Skeletal muscle tissue (tissue), 4 donors: ENCODE data around the gene KLLN. TPM values are rescaled to one million over a fixed set of nuclear protein-coding genes. Genes with fewer than 3 reads are reported as not detected.

ENCODE experiments used
- H3K27ac ChIP-seq: one replicate; pipeline ENCODE4 v1.7.0; 2013; ENCODE audit warnings: mild to moderate bottlenecking, low read depth, low read length, inconsistent platforms
- H3K27me3 ChIP-seq, 3 donors: one replicate each; pipeline ENCODE4 v1.7.0; 2013; ENCODE audit warnings: low read length in 3 of 3; ENCODE audit not compliant: control insufficient read depth in 3 of 3, insufficient read depth in 3 of 3
- H3K36me3 ChIP-seq, 3 donors: one replicate each; pipeline ENCODE4 v1.7.0; 2013; ENCODE audit warnings: low read length in 3 of 3; ENCODE audit not compliant: control insufficient read depth in 3 of 3, insufficient read depth in 3 of 3
- H3K4me1 ChIP-seq, 3 donors: one replicate each; pipeline ENCODE4 v1.7.0; 2013; ENCODE audit warnings: low read length in 3 of 3, mild to moderate bottlenecking in 3 of 3; ENCODE audit not compliant: control insufficient read depth in 3 of 3, insufficient read depth in 3 of 3
- H3K4me3 ChIP-seq, 3 donors: one replicate each; pipeline ENCODE4 v1.7.0; 2013; ENCODE audit warnings: low read length in 3 of 3
- H3K9ac ChIP-seq, 3 donors: one replicate each; pipeline ENCODE4 v1.7.0; 2013; ENCODE audit warnings: low read length in 3 of 3, mild to moderate bottlenecking in 3 of 3, moderate library complexity in 2 of 3, low read depth in 1 of 3
- H3K9me3 ChIP-seq, 3 donors: one replicate each; pipeline ENCODE4 v1.7.0; 2013; ENCODE audit warnings: low read length in 3 of 3; ENCODE audit not compliant: control insufficient read depth in 3 of 3
- total RNA-seq: library from RNA; depleted of rRNA; stranded (reverse); fragments of >200 nt; gene quantifications from one replicate; pipeline ENCODE4 v1.2.3, GENCODE V29; 2014
- donor health status: Osteomylitis.

KLLN gene
- total RNA-seq, 1 donor from 2014 or later, result under 0.01 TPM

DNA sequence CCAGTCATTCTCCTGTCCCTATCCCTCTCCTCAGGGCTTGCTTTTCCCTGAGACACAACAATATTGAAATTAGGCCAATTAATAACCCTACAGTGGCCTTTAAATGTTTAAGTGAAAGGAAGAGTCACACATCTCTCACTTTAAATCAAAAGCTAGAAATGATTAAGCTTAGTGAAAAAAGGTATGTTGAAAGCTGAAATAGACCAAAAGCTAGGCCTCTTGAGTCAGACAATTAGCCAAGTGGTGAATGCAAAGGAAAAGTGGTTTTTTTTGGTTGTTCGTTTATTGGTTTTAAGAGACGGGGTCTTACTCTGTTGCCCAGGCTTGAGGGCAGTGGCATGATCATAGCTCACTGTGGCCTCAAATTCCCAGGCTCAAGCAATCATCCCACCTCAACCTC, 35.7 kb downstream of the KLLN start:
- H3K9me3 ChIP-seq, result no peaks in the 10 kb centered on the region
- no peak overlapping the region for H3K4me3 ChIP-seq
- H3K27me3 ChIP-seq, result no peaks in the 10 kb centered on the region
- no peak overlapping the region for H3K9ac ChIP-seq
- H3K4me1 ChIP-seq, result no peaks in the 10 kb centered on the region
- H3K36me3 ChIP-seq, result no peaks in the 10 kb centered on the region
- H3K27ac ChIP-seq, result no peak overlapping the region

DNA sequence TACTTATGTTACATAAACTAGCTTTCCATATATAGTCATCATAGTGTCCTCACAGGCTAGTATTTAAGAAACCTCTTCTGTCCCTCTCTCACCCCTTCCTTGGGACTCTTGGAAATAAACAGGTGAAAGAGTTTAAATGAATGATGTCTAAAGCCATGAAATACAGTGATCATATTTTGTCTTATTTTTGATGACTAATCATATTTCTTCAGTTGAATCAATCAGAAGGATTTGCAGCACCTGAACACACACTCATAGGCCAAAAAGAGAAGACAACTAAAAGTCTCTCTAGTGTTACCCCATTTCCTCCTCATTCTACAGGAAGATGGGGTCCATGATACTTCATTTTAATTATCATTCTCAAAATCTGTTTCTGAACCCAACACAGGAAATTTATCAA, 36.7 kb downstream of the KLLN start:
- no peaks in the 10 kb centered on the region for H3K4me1 ChIP-seq
- H3K27me3 ChIP-seq, result no peaks in the 10 kb centered on the region
- no peaks in the 10 kb centered on the region for H3K9me3 ChIP-seq
- H3K36me3 ChIP-seq, result no peaks in the 10 kb centered on the region
- H3K27ac ChIP-seq, result no peak overlapping the region
- no peak overlapping the region for H3K9ac ChIP-seq
- H3K4me3 ChIP-seq, result no peak overlapping the region

DNA sequence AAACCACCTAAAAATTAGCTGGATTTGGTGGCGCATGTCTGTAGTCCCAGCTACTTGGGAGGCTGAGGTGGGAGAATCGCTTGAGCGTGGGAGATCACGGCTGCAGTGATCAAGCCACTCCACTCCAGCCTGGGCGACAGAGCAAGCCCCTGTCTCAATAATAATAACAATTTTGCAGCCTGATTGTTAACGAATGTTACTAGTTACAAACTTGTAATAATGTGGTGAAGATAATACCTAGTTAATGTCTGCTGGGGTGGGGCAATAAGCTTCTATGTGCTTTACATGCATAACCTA, 44.1 kb downstream of the KLLN start:
- Histone ChIP-seq H3K9ac (no peak overlapping the region), H3K36me3 (no peaks in the 10 kb centered on the region), H3K4me3 (no peak overlapping the region), H3K4me1 (peaks cover 10 to 25% (median 16%) of the 10 kb centered on the region in 3 donors), H3K27ac (no peak overlapping the region), H3K9me3 (no peaks in the 10 kb centered on the region), H3K27me3 (no peaks in the 10 kb centered on the region)

- Histone ChIP-seq H3K36me3 (no peaks in the 10 kb centered on the region), H3K27me3 (no peaks in the 10 kb centered on the region), H3K4me1 (peaks cover 10 to 25% (median 16%) of the 10 kb centered on the region in 3 donors)
Measured at GRCh38 chr10:87818505-87819288, 44.6 kb downstream of the KLLN start.

DNA sequence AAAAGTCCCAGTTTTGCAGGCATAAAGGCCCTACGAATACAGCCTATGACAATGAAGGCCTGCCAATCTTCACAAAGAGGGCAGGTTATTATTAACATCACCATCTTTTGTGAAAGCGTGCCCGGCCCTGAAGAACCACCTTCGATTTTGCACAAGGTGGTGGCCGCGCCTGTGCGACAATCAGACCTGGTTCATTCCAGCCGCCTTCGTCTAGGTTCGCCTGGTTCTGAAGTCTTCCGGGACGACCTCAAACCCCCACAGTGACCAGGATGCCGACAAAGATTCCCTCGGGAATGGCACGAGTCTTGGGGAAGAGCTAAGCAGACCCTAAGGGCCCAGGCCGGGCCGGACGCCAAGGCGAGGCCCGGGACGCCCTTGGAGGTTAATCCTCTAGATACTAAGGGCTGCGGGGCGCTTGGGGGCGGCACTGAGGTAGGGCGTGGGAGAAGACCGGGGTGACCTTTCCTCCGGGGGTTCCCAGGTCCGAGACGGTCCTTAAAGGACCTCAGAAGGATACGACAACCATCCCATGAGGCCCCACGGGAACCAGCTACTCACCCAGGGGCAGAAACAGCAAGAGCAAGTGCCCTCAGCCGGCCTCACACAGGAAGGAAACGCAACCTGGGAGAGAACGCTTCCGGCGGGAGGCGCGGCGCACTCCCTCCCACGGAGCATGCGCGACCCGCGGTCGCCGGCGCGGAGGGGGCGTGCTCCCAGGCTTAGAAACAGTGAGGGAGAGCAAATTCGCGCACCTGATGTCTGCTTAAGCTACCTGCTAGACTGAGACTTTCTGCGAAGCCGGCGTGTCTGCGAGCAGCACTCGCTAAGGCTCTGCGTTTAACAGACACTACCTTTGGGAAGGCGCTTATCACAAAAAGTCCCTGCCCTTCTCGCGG, 45.5 kb downstream of the KLLN start, which contains the start of gene ATAD1:
ATAD1 (minus strand) TSS at position 618 of the 896 bp plus-strand sequence. CDS start 3,627 bp downstream, outside the sequence.
- Histone ChIP-seq H3K27ac (peak within 1 kb of the TSS; percentile 90), H3K4me1 (peaks cover 10 to 25% (median 16%) of the 10 kb centered on the region in 3 donors), H3K9me3 (no peaks in the 10 kb centered on the region), H3K4me3 (peak within 1 kb of the TSS; percentile 82 to 98 (median 94)), H3K27me3 (no peaks in the 10 kb centered on the region), H3K9ac (peak within 1 kb of the TSS; percentile 81 to 91 (median 90)), H3K36me3 (no peaks in the 10 kb centered on the region)

More at GRCh38 chr10:87818505-87819288, 44.6 kb downstream of the KLLN start:
- Histone ChIP-seq H3K4me3 (peak overlapping the region; percentile 82 to 98 (median 94)), H3K9ac (peak overlapping the region; percentile 81 to 91 (median 90)), H3K27ac (peak overlapping the region; percentile 90), H3K9me3 (no peaks in the 10 kb centered on the region)

GRCh38 chr10:87816898-87817608, 46.3 kb downstream of the KLLN start:
- Histone ChIP-seq H3K27me3 (no peaks in the 10 kb centered on the region), H3K27ac (peak overlapping the region; percentile 90), H3K9me3 (no peaks in the 10 kb centered on the region), H3K36me3 (peaks cover 0 to 3% (median under 1%) of the 10 kb centered on the region in 3 donors), H3K4me1 (peaks cover 10 to 25% (median 16%) of the 10 kb centered on the region in 3 donors), H3K4me3 (peak overlapping the region; percentile 82 to 98 (median 94)), H3K9ac (peak overlapping the region; percentile 81 to 91 (median 90))

DNA sequence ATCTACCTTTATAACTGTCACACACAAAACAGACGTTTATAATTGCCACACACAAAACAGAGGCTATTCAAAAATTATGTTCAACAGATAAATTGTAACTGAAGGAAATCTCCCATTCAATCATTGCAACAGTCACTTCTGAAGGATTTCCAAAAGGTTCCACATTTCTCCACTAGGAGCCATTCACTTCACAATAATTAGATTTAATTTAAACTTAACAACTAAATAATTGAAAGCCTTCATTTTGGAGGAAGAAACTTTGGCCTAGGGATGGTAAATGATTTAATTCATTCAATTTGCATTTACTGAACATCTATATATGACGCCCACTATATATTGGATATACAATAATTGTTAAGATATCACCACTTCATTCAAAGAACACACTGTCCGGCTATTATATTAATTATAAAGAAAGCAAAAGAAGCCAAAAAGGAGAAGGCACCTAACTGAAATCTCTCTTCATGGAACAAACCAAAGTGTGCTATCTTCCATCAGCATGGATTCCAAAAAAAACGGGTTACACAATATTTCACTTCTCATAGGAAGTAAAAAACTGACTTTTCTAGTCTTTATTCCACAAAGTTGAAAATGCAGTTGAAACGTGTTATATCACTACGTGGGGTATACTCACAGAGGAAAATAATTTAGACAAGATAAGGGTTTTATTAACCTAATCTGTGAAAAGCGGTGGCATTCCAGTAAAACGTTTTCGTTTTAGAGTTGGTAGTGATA, 47.0 kb downstream of the KLLN start:
- H3K9ac ChIP-seq, result peak overlapping the region in 1 of 3 donors; percentile 90
- peak overlapping the region in 2 of 3 donors; percentile 82 to 98 for H3K4me3 ChIP-seq
- H3K27me3 ChIP-seq, result no peaks in the 10 kb centered on the region
- peaks cover 10 to 25% (median 16%) of the 10 kb centered on the region in 3 donors for H3K4me1 ChIP-seq
- no peak overlapping the region for H3K27ac ChIP-seq
- H3K36me3 ChIP-seq, result peaks cover 0 to 3% (median 3%) of the 10 kb centered on the region in 3 donors
- H3K9me3 ChIP-seq, result no peaks in the 10 kb centered on the region
